Ishikawa (cell line): ENCODE data around the gene ASZ1.

Experiments
- CEBPB ChIP-seq: IDR thresholded peaks from 2 replicates; pipeline ENCODE4 v1.6.1; 2012
- EP300 ChIP-seq: IDR thresholded peaks from 2 replicates; pipeline ENCODE4 v1.6.1; 2012; ENCODE audit warnings: borderline replicate concordance
- FOXM1 ChIP-seq: IDR thresholded peaks from 2 replicates; pipeline ENCODE4 v1.6.1; 2012; ENCODE audit warnings: low read depth, borderline replicate concordance
- RAD21 ChIP-seq: IDR thresholded peaks from 2 replicates; pipeline ENCODE4 v1.6.1; 2012; ENCODE audit warnings: low read depth
- REST ChIP-seq: IDR thresholded peaks from 2 replicates; pipeline ENCODE4 v1.6.1; 2012; ENCODE audit warnings: low read depth, mild to moderate bottlenecking
- TAF1 ChIP-seq: IDR thresholded peaks from 2 replicates; pipeline ENCODE4 v1.6.1; 2012; ENCODE audit warnings: low read depth, mild to moderate bottlenecking
- TCF12 ChIP-seq: IDR thresholded peaks from 2 replicates; pipeline ENCODE4 v1.6.1; 2012; ENCODE audit warnings: low read depth
- TEAD4 ChIP-seq: IDR thresholded peaks from 2 replicates; pipeline ENCODE4 v1.6.1; 2012
- YY1 ChIP-seq: IDR thresholded peaks from 2 replicates; pipeline ENCODE4 v1.6.1; 2012; ENCODE audit warnings: low read depth
- TF ChIP-seq, protein P1 (sequence below): IDR thresholded peaks from 2 replicates; pipeline ENCODE4 v1.6.1; 2012

DNA sequence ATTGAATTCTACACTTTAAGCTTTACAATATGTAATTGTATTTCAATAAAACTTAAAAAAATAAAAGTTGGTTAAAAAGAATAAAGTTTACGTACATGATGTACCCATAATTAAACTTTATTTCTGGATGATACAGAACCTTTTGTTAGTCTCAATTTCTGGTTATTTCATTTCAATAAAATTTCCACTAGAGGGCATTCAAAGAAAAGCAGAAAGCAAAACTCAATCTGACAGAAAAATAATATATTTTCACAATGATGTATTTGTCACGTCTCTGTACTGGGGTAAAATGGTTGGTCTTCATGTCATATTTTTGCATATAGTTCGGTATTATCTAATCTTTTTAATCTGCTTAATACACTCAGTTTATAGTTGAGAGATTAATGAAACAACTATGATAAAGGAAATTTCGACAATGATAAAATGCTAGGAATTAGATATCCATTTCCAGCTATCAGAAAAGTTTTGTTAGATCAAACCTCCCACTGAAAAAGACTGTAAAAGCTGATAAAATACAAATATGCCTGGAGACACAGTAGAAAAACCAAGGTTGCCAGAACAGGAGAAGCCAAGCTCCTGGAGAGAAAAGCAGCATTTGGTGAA is 27.4 kb downstream of the ASZ1 start:
- no peak for TF ChIP-seq YY1
- TF ChIP-seq TCF12 = no peak
- peak; percentile 40 for TF ChIP-seq RAD21
- no peak for TF ChIP-seq TEAD4
- TF ChIP-seq TAF1 = no peak
- no peak for TF ChIP-seq FOXM1
- no peak for TF ChIP-seq REST
- no peak for TF ChIP-seq EP300
- TF ChIP-seq CEBPB = no peak
- TF ChIP-seq, protein P1, sequence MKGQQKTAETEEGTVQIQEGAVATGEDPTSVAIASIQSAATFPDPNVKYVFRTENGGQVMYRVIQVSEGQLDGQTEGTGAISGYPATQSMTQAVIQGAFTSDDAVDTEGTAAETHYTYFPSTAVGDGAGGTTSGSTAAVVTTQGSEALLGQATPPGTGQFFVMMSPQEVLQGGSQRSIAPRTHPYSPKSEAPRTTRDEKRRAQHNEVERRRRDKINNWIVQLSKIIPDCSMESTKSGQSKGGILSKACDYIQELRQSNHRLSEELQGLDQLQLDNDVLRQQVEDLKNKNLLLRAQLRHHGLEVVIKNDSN = no peak
